ENCODE measurements around the gene OTOG.

The OTOG gene

GRCh38 chr11:17653611-17654010, 106.6 kb downstream of the OTOG start:
- no peak overlapping the region for H3K4me3 ChIP-seq (ENCODE audit: low read length)
- no peak for TF ChIP-seq CTCF (IDR thresholded peaks at IDR 0.05; ENCODE audit: insufficient read depth, low read depth, low read length, missing control alignments)
- DNase-seq (ENCODE audit: low read depth): no peak

DNA sequence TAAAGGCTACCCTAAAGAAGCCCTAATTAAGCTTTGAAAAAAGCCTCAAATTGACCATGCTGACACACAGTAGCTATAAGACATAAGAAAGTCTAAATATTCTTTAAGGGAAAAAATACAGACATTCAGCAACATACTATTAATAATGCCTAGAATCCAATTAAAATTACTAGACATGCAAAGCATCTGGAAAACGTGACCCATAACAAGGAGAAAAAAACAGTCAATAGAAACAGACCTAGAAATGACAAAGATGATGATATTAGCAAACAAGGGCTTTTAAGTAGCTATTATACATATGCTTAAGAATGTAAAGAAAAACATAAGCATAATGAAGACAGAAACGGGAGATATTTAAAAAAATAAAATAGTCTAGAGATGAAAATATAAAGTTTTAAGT, 108.6 kb downstream of the OTOG start:
- no peak overlapping the region for H3K4me3 ChIP-seq (ENCODE audit: low read length)
- no peak for TF ChIP-seq CTCF (IDR thresholded peaks at IDR 0.05; ENCODE audit: insufficient read depth, low read depth, low read length, missing control alignments)

DNA sequence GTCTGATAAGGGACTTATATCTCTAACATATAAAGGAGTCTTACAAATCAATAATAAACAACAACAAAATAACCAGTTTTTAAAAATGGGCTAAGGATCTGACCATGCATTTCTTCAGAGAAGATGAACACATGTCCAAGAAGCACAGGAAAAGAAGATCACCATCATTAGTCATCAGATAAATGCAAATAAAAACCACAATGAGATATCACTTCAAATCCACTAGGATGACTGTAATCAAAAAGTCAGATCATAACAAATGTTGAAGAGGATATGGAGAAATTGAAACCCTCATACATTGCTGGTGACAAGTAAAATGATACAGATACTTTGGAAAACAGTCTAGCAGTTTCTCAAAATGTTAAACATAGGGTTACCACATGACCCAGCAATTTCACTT, 111.2 kb downstream of the OTOG start:
- no peak for DNase-seq (ENCODE audit: low read depth)
- no peak overlapping the region for H3K4me3 ChIP-seq (ENCODE audit: low read length)
- TF ChIP-seq CTCF (IDR thresholded peaks at IDR 0.05; ENCODE audit: insufficient read depth, low read depth, low read length, missing control alignments): no peak

More for the DNA sequence above, 108.6 kb downstream of the OTOG start:
- no peak for DNase-seq (ENCODE audit: low read depth)

DNA sequence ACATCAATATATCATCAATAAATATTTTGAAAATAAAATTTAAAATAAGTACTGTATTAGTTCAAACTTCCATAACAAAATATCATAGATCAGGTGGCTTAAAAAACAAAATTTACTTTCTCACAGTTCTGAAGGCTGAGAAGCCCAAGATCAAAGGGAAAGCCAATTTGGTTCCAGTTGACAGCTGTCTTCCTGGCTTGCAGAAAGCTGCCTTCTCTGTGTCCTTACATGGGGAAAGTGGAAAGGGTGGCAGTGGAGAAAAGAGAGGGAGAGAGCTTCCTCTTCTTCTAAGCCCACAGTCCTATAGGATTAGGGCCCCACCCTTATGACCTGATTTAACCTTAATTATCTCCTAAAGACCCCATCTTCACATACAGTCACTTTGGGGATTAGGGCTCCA, 121.1 kb downstream of the OTOG start:
- no peak for TF ChIP-seq CTCF (IDR thresholded peaks at IDR 0.05; ENCODE audit: insufficient read depth, low read depth, low read length, missing control alignments)
- DNase-seq (ENCODE audit: low read depth): no peak
- no peak overlapping the region for H3K4me3 ChIP-seq (ENCODE audit: low read length)

DNA sequence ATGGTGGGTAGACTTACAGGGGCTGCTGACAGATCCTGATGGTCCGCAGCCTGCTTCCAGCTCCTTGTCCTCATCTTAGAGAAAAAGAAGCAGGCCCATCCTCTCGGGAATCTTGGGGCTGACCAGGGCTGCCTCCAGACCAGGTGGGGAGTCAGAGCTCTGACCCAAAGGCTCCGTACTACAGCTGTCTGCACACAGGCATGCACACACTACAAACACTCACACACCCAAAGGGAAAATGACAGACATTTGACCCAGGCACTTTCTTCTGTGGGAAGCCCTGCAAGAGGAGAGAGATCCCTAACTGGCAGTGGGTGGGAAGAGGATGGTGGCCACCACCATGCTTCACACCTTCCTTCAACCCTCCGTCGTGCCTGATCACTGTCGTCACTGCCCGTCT, 125.4 kb downstream of the OTOG start:
- DNase-seq (ENCODE audit: low read depth): no peak
- TF ChIP-seq CTCF (IDR thresholded peaks at IDR 0.05; ENCODE audit: insufficient read depth, low read depth, low read length, missing control alignments): no peak
- H3K4me3 ChIP-seq (ENCODE audit: low read length): no peak overlapping the region

GRCh38 chr11:17673951-17674350, 126.9 kb downstream of the OTOG start:
- DNase-seq (ENCODE audit: low read depth): peak; percentile 22
- TF ChIP-seq CTCF (IDR thresholded peaks at IDR 0.05; ENCODE audit: insufficient read depth, low read depth, low read length, missing control alignments): no peak
- no peak overlapping the region for H3K4me3 ChIP-seq (ENCODE audit: low read length)

DNA sequence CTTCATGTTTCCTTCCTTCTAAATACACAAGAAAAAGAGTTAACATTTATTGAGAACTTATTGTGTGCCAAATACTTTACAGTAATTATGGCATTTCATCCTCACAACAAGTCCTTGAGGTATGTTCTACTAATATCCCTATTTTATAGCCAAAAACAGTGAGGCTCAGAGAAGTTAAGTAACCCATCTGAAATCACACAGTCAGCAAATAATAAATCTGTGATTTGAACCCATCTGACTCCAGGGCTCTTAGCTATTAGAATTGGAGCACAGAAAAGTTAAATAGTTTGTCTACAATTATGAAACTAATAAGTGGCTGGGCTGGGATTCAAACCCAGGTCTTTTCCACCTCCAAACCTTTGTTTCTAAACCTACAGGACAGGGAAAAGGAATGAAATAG, 135.8 kb downstream of the OTOG start:
- no peak for TF ChIP-seq CTCF (IDR thresholded peaks at IDR 0.05; ENCODE audit: insufficient read depth, low read depth, low read length, missing control alignments)
- no peak for DNase-seq (ENCODE audit: low read depth)
- H3K4me3 ChIP-seq (ENCODE audit: low read length): no peak overlapping the region
